HEK293 (cell line): ENCODE results near the gene HMGA1.
A peak's percentile ranks its signal among the peaks of the same experiment; 100 is the strongest.

Source experiments
- BCL11A ChIP-seq: fragments of 450-650 bp; formaldehyde crosslinking; IDR thresholded peaks from 2 replicates; pipeline ENCODE4 v1.5.1; 2016; ENCODE audit warnings: low read depth, missing biosample characterization, missing genetic modification characterization
- MZF1 ChIP-seq: fragments of 450-650 bp; formaldehyde crosslinking; IDR thresholded peaks from 2 replicates; pipeline ENCODE4 v1.5.1; 2017; ENCODE audit warnings: missing biosample characterization, missing genetic modification characterization, borderline replicate concordance
- TCF7L2 ChIP-seq: IDR thresholded peaks from 2 replicates; pipeline ENCODE4 v1.6.1; 2011; ENCODE audit warnings: low read depth, mild to moderate bottlenecking, inconsistent platforms, low read length, moderate library complexity, borderline replicate concordance
- ZBTB20 ChIP-seq: fragments of 450-650 bp; formaldehyde crosslinking; IDR thresholded peaks from 2 replicates; pipeline ENCODE4 v1.5.1; 2016; ENCODE audit warnings: missing biosample characterization, missing genetic modification characterization
- ZBTB7A ChIP-seq: fragments of 450-650 bp; formaldehyde crosslinking; IDR thresholded peaks from 2 replicates; pipeline ENCODE4 v1.5.1; 2016; ENCODE audit warnings: low read depth, missing biosample characterization, missing genetic modification characterization
- ZNF302 ChIP-seq: fragments of 450-650 bp; formaldehyde crosslinking; IDR thresholded peaks from 2 replicates; pipeline ENCODE4 v1.5.1; 2016; ENCODE audit warnings: missing biosample characterization, missing genetic modification characterization, low read depth
- ZNF521 ChIP-seq: fragments of 450-650 bp; formaldehyde crosslinking; IDR thresholded peaks from 2 replicates; pipeline ENCODE4 v1.5.1; 2017; ENCODE audit warnings: missing biosample characterization, mild to moderate bottlenecking, missing genetic modification characterization
- TF ChIP-seq, protein P1 (sequence below): fragments of 450-650 bp; formaldehyde crosslinking; IDR thresholded peaks from 2 replicates; pipeline ENCODE4 v1.5.1; 2016; ENCODE audit warnings: missing biosample characterization, missing genetic modification characterization
- TF ChIP-seq, protein P2 (sequence below): sonication (generic); formaldehyde crosslinking; IDR thresholded peaks from 2 replicates; pipeline ENCODE4 v1.8.1; 2022; ENCODE audit warnings: mild to moderate bottlenecking, moderate library complexity, missing genetic modification reagents
- TF ChIP-seq, protein P3 (sequence below): fragments of 450-650 bp; IDR thresholded peaks from 2 replicates; pipeline ENCODE4 v1.5.1; 2018; ENCODE audit warnings: missing biosample characterization, missing genetic modification characterization
- TF ChIP-seq, protein P4 (sequence below): fragments of 450-650 bp; formaldehyde crosslinking; IDR thresholded peaks from 2 replicates; pipeline ENCODE4 v1.5.1; 2016; ENCODE audit warnings: missing biosample characterization, missing genetic modification characterization

DNA sequence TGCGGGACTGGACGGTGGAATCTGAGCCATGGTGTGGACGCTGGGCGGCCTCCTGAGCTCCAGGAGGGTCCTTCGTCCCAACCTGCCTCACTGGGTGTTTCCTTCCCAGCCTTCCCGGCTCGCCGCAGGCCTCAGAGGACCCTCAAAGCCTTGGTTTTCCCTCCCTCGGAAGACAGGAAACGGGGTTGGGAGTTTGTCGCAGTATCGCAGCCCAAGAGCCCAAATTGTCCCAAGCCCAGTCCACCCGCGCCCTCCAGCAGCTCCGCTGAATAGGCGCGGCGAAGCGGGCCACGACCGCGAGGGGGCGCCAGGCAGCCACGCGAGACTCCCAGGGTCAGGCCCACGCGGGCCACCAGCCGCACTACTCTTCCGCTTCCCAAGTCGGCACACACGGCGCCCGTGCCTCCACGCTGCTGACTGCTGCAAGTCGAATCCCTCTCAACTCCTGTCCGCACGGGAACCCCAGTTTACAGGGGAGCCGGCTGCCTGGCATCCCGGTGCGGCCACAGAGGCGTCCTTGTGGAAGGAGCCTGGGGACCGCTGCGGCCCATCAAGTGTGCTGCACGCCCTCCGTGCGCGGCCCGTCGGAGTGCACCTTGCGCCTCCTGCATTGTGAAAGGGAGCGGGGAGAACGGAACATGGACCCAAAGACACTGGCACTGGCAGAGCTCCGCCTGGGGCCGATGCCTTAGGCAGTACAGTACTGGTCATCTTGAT lies 40.4 kb upstream of the HMGA1 start:
- TF ChIP-seq, protein P1, sequence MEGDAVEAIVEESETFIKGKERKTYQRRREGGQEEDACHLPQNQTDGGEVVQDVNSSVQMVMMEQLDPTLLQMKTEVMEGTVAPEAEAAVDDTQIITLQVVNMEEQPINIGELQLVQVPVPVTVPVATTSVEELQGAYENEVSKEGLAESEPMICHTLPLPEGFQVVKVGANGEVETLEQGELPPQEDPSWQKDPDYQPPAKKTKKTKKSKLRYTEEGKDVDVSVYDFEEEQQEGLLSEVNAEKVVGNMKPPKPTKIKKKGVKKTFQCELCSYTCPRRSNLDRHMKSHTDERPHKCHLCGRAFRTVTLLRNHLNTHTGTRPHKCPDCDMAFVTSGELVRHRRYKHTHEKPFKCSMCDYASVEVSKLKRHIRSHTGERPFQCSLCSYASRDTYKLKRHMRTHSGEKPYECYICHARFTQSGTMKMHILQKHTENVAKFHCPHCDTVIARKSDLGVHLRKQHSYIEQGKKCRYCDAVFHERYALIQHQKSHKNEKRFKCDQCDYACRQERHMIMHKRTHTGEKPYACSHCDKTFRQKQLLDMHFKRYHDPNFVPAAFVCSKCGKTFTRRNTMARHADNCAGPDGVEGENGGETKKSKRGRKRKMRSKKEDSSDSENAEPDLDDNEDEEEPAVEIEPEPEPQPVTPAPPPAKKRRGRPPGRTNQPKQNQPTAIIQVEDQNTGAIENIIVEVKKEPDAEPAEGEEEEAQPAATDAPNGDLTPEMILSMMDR (tag by site-specific recombination), result peak; percentile 97
- TF ChIP-seq ZNF521 (tag by site-specific recombination) (no peak), ZBTB20 (tag by site-specific recombination) (no peak), ZNF302 (tag by site-specific recombination) (no peak), MZF1 (tag by site-specific recombination) (no peak), BCL11A (tag by site-specific recombination) (no peak), TCF7L2 (no peak), ZBTB7A (tag by site-specific recombination) (no peak)
- TF ChIP-seq, protein P2, sequence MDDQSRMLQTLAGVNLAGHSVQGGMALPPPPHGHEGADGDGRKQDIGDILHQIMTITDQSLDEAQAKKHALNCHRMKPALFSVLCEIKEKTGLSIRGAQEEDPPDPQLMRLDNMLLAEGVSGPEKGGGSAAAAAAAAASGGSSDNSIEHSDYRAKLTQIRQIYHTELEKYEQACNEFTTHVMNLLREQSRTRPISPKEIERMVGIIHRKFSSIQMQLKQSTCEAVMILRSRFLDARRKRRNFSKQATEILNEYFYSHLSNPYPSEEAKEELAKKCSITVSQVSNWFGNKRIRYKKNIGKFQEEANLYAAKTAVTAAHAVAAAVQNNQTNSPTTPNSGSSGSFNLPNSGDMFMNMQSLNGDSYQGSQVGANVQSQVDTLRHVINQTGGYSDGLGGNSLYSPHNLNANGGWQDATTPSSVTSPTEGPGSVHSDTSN (CRISPR knock-in tag), result no peak; the same call in 1 of the 2 replicates
- TF ChIP-seq, protein P3, sequence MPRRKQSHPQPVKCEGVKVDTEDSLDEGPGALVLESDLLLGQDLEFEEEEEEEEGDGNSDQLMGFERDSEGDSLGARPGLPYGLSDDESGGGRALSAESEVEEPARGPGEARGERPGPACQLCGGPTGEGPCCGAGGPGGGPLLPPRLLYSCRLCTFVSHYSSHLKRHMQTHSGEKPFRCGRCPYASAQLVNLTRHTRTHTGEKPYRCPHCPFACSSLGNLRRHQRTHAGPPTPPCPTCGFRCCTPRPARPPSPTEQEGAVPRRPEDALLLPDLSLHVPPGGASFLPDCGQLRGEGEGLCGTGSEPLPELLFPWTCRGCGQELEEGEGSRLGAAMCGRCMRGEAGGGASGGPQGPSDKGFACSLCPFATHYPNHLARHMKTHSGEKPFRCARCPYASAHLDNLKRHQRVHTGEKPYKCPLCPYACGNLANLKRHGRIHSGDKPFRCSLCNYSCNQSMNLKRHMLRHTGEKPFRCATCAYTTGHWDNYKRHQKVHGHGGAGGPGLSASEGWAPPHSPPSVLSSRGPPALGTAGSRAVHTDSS (tag by site-specific recombination), result no peak
- TF ChIP-seq, protein P4, sequence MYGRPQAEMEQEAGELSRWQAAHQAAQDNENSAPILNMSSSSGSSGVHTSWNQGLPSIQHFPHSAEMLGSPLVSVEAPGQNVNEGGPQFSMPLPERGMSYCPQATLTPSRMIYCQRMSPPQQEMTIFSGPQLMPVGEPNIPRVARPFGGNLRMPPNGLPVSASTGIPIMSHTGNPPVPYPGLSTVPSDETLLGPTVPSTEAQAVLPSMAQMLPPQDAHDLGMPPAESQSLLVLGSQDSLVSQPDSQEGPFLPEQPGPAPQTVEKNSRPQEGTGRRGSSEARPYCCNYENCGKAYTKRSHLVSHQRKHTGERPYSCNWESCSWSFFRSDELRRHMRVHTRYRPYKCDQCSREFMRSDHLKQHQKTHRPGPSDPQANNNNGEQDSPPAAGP (tag by site-specific recombination), result peak; percentile 69; the same call in 1 of the 2 replicates
